NCI-H2196 treated with DMSO at 0.1 percent for 48 hours (cell line): ENCODE measurements around the gene CAMK2B.

Experiments used
- DNase-seq: peaks from one replicate; lab custom pipeline; 2025; ENCODE audit not compliant: unreplicated experiment; lab: John Stamatoyannopoulos, UW

CAMK2B gene

GRCh38 chr7:44275957-44276570, 49.3 kb downstream of the CAMK2B start:
- DNase-seq: no peak

- no peak for DNase-seq
Measured at GRCh38 chr7:44275146-44275545, 50.2 kb downstream of the CAMK2B start.

- DNase-seq: no peak
Measured at GRCh38 chr7:44274623-44274975, 50.8 kb downstream of the CAMK2B start.

GRCh38 chr7:44273681-44274622, 51.4 kb downstream of the CAMK2B start:
- no peak for DNase-seq

- no peak for DNase-seq
Measured at GRCh38 chr7:44272981-44273380, 52.4 kb downstream of the CAMK2B start.

- DNase-seq: no peak
Measured at GRCh38 chr7:44272456-44272855, 52.9 kb downstream of the CAMK2B start.

GRCh38 chr7:44269943-44270493, 55.4 kb downstream of the CAMK2B start:
- no peak for DNase-seq

GRCh38 chr7:44269417-44269816, 56.0 kb downstream of the CAMK2B start:
- no peak for DNase-seq

- no peak for DNase-seq
Measured at GRCh38 chr7:44268671-44269070, 56.7 kb downstream of the CAMK2B start.

GRCh38 chr7:44267719-44268421, 57.5 kb downstream of the CAMK2B start:
- no peak for DNase-seq

GRCh38 chr7:44267178-44267577, 58.2 kb downstream of the CAMK2B start:
- DNase-seq: no peak

GRCh38 chr7:44266526-44266925, 58.9 kb downstream of the CAMK2B start:
- DNase-seq: no peak

GRCh38 chr7:44265728-44266127, 59.7 kb downstream of the CAMK2B start:
- DNase-seq: no peak

GRCh38 chr7:44264221-44264931, 61.0 kb downstream of the CAMK2B start:
- DNase-seq: peak; percentile 76

GRCh38 chr7:44263326-44264082, 61.9 kb downstream of the CAMK2B start:
- no peak for DNase-seq

- DNase-seq: no peak
Measured at GRCh38 chr7:44262031-44262430, 63.4 kb downstream of the CAMK2B start.

- no peak for DNase-seq
Measured at GRCh38 chr7:44261240-44261639, 64.2 kb downstream of the CAMK2B start.

GRCh38 chr7:44259547-44260457, 65.6 kb downstream of the CAMK2B start:
- no peak for DNase-seq

- no peak for DNase-seq
Measured at GRCh38 chr7:44258865-44259546, 66.4 kb downstream of the CAMK2B start.
